Mesendoderm (in vitro differentiated cells): ENCODE measurements around the gene GBF1.

Experiments
- DNase-seq: peaks from one replicate; pipeline ENCODE4 v3.0.0; 2013
- H2AK5ac ChIP-seq: 2 replicates; pipeline ENCODE4 v1.6.1; 2013; ENCODE audit warnings: low read length, inconsistent platforms
- H2BK120ac ChIP-seq: 2 replicates; pipeline ENCODE4 v1.6.1; 2013; ENCODE audit warnings: low read depth, mild to moderate bottlenecking, low read length, moderate library complexity, mixed read lengths
- H2BK15ac ChIP-seq: replicated peaks from 2 replicates; pipeline ENCODE4 v1.6.1; 2013; ENCODE audit warnings: low read depth, mild to moderate bottlenecking, moderate library complexity
- H2BK5ac ChIP-seq: 2 replicates; pipeline ENCODE4 v1.6.1; 2013; ENCODE audit warnings: low read length, inconsistent platforms
- H3K18ac ChIP-seq: 2 replicates; pipeline ENCODE4 v1.6.1; 2013; ENCODE audit warnings: mild to moderate bottlenecking, low read length, mixed read lengths
- H3K23ac ChIP-seq: one replicate; pipeline ENCODE4 v1.6.1; 2013; ENCODE audit warnings: low read length
- H3K27ac ChIP-seq: 2 replicates; pipeline ENCODE4 v1.5.1; 2013; ENCODE audit warnings: low read depth, mild to moderate bottlenecking, inconsistent platforms, low read length, moderate library complexity
- H3K27me3 ChIP-seq: 2 replicates; pipeline ENCODE4 v1.6.1; 2013; ENCODE audit warnings: low read length, control low read depth, mild to moderate bottlenecking, inconsistent platforms; ENCODE audit not compliant: insufficient read depth, poor library complexity
- H3K36me3 ChIP-seq: 2 replicates; pipeline ENCODE4 v1.6.1; 2013; ENCODE audit warnings: low read length, inconsistent platforms; ENCODE audit not compliant: control insufficient read depth, insufficient read depth
- H3K4ac ChIP-seq: one replicate; pipeline ENCODE4 v1.6.1; 2013; ENCODE audit warnings: low read depth, mild to moderate bottlenecking, low read length, moderate library complexity
- H3K4me1 ChIP-seq: 2 replicates; pipeline ENCODE4 v1.6.1; 2013; ENCODE audit warnings: low read depth, low read length, inconsistent platforms; ENCODE audit not compliant: control insufficient read depth
- H3K4me2 ChIP-seq: 2 replicates; pipeline ENCODE4 v1.6.1; 2013; ENCODE audit warnings: low read length
- H3K4me3 ChIP-seq: 2 replicates; pipeline ENCODE4 v1.5.1; 2013; ENCODE audit warnings: mild to moderate bottlenecking, low read length
- H3K56ac ChIP-seq: one replicate; pipeline ENCODE4 v1.6.1; 2013; ENCODE audit warnings: low read length
- H3K79me1 ChIP-seq: 2 replicates; pipeline ENCODE4 v1.6.1; 2013; ENCODE audit warnings: low read length, inconsistent platforms
- H3K79me2 ChIP-seq: 2 replicates; pipeline ENCODE4 v1.6.1; 2013; ENCODE audit warnings: mild to moderate bottlenecking, low read length; ENCODE audit not compliant: control insufficient read depth, insufficient read depth
- H3K9ac ChIP-seq: 2 replicates; pipeline ENCODE4 v1.6.1; 2013; ENCODE audit warnings: low read length, inconsistent platforms
- H4K5ac ChIP-seq: one replicate; pipeline ENCODE4 v1.6.1; 2013; ENCODE audit warnings: low read length
- H4K8ac ChIP-seq: one replicate; pipeline ENCODE4 v1.6.1; 2013; ENCODE audit warnings: low read depth, mild to moderate bottlenecking, control low read depth, low read length, moderate library complexity
- WGBS: extraction: QIAGEN DNeasy Blood & Tissue Kit; methylation state at CpG from one replicate; pipeline ENCODE4 v1.1.7; 2013; ENCODE audit warnings: low lambda C conversion rate, missing lambda C conversion rate; ENCODE audit not compliant: insufficient coverage; ENCODE audit errors: extremely low coverage; 5-methylcytosine and 5-hydroxymethylcytosine counted together

Gene GBF1

GRCh38 chr10:102342958-102343357 lies 97.6 kb downstream of the GBF1 start:
- no peak overlapping the region for H3K56ac ChIP-seq
- no CpG with 5 or more reads among the region's 3 CpGs for WGBS
- no peak overlapping the region for H3K27ac ChIP-seq

GRCh38 chr10:102344067-102344466 lies 98.7 kb downstream of the GBF1 start:
- Histone ChIP-seq H3K18ac (no peak overlapping the region), H3K36me3 (peaks cover 4% of the 10 kb centered on the region), H3K79me1 (no peaks in the 10 kb centered on the region), H3K4me1 (peaks cover 3% of the 10 kb centered on the region), H3K4me3 (no peak overlapping the region), H3K23ac (no peak overlapping the region), H3K27me3 (no peaks in the 10 kb centered on the region), H3K9ac (no peak overlapping the region), H3K27ac (no peak overlapping the region), H4K8ac (no peak overlapping the region), H2BK5ac (no peak overlapping the region), H2BK15ac (no peak overlapping the region), H3K79me2 (no peaks in the 10 kb centered on the region), H3K4ac (no peak overlapping the region), H2AK5ac (no peak overlapping the region), H3K4me2 (no peak overlapping the region), H3K56ac (no peak overlapping the region), H4K5ac (no peak overlapping the region), H2BK120ac (no peak overlapping the region)
- WGBS = no CpG with 5 or more reads among the region's 3 CpGs
- no peak for DNase-seq

More at GRCh38 chr10:102342958-102343357, 97.6 kb downstream of the GBF1 start:
- peaks cover 4% of the 10 kb centered on the region for H3K36me3 ChIP-seq
- H3K4me1 ChIP-seq = peaks cover 3% of the 10 kb centered on the region
- H2BK120ac ChIP-seq = no peak overlapping the region
- no peaks in the 10 kb centered on the region for H3K27me3 ChIP-seq
- no peak overlapping the region for H3K4ac ChIP-seq
- no peak overlapping the region for H2BK5ac ChIP-seq
- H3K79me2 ChIP-seq = no peaks in the 10 kb centered on the region
- H3K4me2 ChIP-seq = no peak overlapping the region
- no peak overlapping the region for H3K4me3 ChIP-seq
- H2BK15ac ChIP-seq = no peak overlapping the region
- H3K79me1 ChIP-seq = no peaks in the 10 kb centered on the region
- no peak overlapping the region for H4K5ac ChIP-seq
- no peak overlapping the region for H4K8ac ChIP-seq
- no peak overlapping the region for H3K18ac ChIP-seq
- peak; percentile 18 for DNase-seq
- no peak overlapping the region for H3K9ac ChIP-seq
- H2AK5ac ChIP-seq = no peak overlapping the region
- no peak overlapping the region for H3K23ac ChIP-seq

- Histone ChIP-seq H2BK5ac (no peak overlapping the region), H3K4me3 (no peak overlapping the region), H2BK120ac (no peak overlapping the region), H3K4ac (no peak overlapping the region), H3K18ac (no peak overlapping the region), H3K56ac (no peak overlapping the region), H3K23ac (no peak overlapping the region), H2AK5ac (no peak overlapping the region), H3K27me3 (no peaks in the 10 kb centered on the region), H4K5ac (no peak overlapping the region), H3K4me2 (no peak overlapping the region), H3K4me1 (peaks cover 2% of the 10 kb centered on the region), H3K79me2 (no peaks in the 10 kb centered on the region), H4K8ac (no peak overlapping the region), H3K79me1 (no peaks in the 10 kb centered on the region), H2BK15ac (no peak overlapping the region), H3K27ac (no peak overlapping the region), H3K36me3 (peaks cover 4% of the 10 kb centered on the region), H3K9ac (no peak overlapping the region)
- peak; percentile 81 for DNase-seq
- WGBS = no CpG with 5 or more reads among the region's 2 CpGs
Observed at GRCh38 chr10:102347236-102347828, 102.0 kb downstream of the GBF1 start.

GRCh38 chr10:102352066-102352715 lies 106.9 kb downstream of the GBF1 start:
- Histone ChIP-seq H3K4me2 (no peak overlapping the region), H3K4me1 (no peaks in the 10 kb centered on the region), H3K9ac (no peak overlapping the region), H3K4ac (no peak overlapping the region), H2BK15ac (no peak overlapping the region), H3K18ac (no peak overlapping the region), H3K23ac (no peak overlapping the region), H3K79me1 (no peaks in the 10 kb centered on the region), H3K27ac (no peak overlapping the region), H3K36me3 (peaks cover 2% of the 10 kb centered on the region), H4K5ac (no peak overlapping the region), H2AK5ac (no peak overlapping the region), H3K79me2 (no peaks in the 10 kb centered on the region), H3K27me3 (no peaks in the 10 kb centered on the region), H3K56ac (no peak overlapping the region), H4K8ac (no peak overlapping the region), H2BK120ac (no peak overlapping the region), H2BK5ac (no peak overlapping the region), H3K4me3 (no peak overlapping the region)
- DNase-seq = peak; percentile 67
- WGBS = no CpG with 5 or more reads among the region's 7 CpGs

GRCh38 chr10:102354451-102354850 lies 109.1 kb downstream of the GBF1 start:
- Histone ChIP-seq H3K4me1 (no peaks in the 10 kb centered on the region), H3K79me2 (no peaks in the 10 kb centered on the region), H3K79me1 (no peaks in the 10 kb centered on the region), H3K4ac (no peak overlapping the region), H2BK15ac (no peak overlapping the region), H3K9ac (no peak overlapping the region), H3K4me2 (no peak overlapping the region), H3K4me3 (no peak overlapping the region), H4K5ac (no peak overlapping the region), H2BK120ac (no peak overlapping the region), H3K18ac (no peak overlapping the region), H2BK5ac (no peak overlapping the region), H3K56ac (no peak overlapping the region), H3K27ac (no peak overlapping the region), H2AK5ac (no peak overlapping the region), H3K23ac (no peak overlapping the region), H4K8ac (no peak overlapping the region), H3K27me3 (no peaks in the 10 kb centered on the region), H3K36me3 (peaks cover 8% of the 10 kb centered on the region)
- WGBS = no CpG with 5 or more reads among the region's 3 CpGs
- no peak for DNase-seq
